Right renal pelvis (tissue), 4 donors: ENCODE data around the gene MRPL37. TPM values are rescaled to one million over a fixed set of nuclear protein-coding genes. Genes with fewer than 3 reads are reported as not detected.
"Not testable (repeated sequence)": the region's sequence is repeated elsewhere in the genome, so short reads cannot be mapped to it uniquely, and the experiment has no call there.

Experiments
- DNase-seq, 4 donors: peaks; one replicate each; pipeline ENCODE4 v3.0.0-alpha.2; 2013; ENCODE audit warnings: low read depth in 4 of 4, low spot score in 3 of 4, missing footprints in 1 of 4
- polyA plus RNA-seq, 4 donors: library from polyadenylated mRNA; unstranded; fragments of 120-200 nt; gene quantifications; one replicate each; pipeline ENCODE4 v1.2.1, GENCODE V29; 2013; ENCODE audit not compliant: insufficient read length in 4 of 4

The MRPL37 gene
- polyA plus RNA-seq, 4 donors = 81.5 to 89.8 (median 83.7) TPM

DNA sequence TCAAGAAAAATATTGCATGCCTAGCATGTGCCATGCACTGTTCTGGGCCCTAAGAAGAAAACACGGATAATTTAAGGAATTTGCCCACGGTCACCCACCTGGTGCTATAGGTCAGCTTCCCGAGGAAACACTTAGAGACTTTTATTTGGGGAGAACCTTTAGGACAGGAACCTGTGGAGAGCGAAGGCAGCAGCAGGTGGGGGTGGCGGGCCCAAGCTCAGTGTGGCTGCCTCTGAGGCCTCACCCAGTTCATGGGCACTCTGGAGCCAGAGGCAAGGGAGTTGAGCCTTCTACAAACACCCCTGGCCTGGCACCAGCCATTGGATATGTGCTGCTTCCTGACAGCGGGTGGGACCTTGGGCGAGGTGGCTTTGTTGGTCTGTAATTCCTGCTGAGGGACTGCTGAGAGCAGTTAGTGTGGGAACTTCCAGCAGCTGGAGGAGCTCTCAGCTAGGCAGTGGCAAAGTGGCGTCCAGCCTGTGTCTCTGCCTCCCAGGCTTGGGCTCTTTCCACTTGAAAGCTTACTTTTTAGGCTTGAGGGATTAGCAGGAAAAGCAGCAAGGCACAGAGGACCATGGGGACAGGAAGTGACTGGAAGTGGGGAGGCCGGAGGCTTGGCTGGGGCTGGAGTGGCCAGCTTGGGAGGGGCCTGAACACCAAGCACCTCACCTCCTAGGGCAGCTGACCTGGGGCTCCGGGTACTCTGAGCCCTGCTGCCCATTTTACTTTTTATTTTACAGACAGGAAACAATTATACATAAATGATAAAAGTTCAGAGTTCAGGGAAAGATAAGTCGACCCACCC is 19.1 kb downstream of the MRPL37 start:
- no peak for DNase-seq

DNA sequence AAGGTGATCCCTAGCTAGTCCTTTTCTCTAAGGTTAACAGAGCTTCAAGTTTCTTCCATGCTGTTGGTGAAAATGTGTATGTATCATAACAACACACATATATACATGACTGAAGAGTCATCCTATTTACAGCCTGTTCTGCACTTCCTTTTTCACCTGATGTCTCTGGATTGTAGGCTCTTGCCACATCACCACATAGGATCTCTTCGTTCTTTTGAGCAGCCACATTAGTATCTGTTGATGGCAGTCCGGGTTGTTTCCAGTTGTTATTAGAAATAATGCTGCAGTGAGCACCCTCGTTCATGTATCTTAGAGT is 19.7 kb downstream of the MRPL37 start:
- no peak for DNase-seq

- DNase-seq = no peak
Observed at GRCh38 chr1:54220004-54220811, 20.2 kb downstream of the MRPL37 start.

DNA sequence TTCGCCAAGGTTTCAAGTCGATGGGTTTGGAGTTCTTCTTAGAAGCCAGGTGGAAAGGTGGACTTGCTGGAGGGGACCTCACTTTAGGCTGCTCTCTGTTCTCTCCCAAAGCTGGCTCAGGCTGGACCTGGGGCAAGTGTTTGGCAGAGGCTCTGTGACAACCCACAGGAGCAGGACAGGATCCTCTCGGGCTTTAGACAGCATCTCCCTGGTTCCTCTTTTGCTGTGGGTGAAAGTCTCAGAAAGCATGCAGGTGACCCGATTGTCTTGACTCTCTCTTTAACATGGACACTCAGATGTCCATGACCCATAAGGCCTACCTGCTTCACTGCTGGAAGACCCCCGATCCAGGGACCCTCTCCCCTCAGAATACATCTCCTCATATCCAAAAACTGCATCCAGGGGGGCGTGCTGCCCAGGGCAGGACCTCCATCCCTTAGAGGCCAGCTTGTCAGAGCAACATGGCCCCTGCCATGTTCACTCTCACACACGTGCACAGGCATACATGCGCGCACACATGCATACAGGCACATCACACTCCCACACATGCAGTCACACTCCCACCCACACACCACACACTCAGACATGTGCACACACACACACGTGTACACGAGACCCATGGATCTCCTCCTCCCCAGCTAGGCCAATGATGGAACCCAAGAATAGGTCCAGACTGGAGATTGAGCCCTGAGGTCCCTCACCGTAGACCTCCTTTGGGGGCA is 21.3 kb downstream of the MRPL37 start:
- no peak for DNase-seq

GRCh38 chr1:54221867-54222484 is 22.0 kb downstream of the MRPL37 start:
- no peak for DNase-seq

DNA sequence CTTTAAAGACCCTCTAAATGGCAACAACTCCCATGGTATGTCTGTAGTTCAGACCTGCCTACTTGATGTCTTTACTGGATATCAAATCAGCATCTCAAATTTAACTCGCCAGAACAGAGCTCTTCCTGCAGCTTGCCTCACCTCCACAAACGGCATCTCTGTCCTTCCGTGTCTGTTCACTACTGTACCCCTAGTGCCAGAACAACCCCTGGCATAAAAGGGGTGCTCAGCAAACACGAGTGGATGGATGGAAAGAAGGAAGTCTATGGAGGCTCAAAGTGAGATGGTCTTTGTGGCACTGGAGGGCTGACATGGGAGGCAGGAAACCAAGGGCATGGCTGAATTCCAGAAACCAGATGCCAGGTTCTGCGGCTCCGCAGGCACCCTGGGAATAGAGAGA is 22.7 kb downstream of the MRPL37 start:
- DNase-seq = no peak

- no peak for DNase-seq
Observed at GRCh38 chr1:54223441-54224202, 23.7 kb downstream of the MRPL37 start.

DNA sequence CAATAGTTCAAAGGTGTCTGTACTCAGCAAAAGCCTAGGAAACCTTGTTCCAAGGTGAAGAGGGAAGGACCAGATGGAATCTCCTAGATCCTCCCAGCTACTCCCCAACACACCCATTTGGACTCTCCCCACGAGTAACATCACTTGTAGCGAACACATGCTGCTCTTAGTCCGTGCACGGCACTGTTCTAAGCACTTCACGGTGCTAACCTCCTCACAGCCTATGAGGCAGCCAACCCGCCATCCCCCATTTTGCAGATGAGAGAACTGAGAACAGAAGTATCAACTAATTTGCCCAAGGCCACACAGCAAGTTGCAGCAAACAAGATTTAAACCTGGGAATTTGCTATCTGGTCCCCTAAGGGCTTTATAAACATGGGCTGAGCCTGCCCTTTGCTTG is 24.3 kb downstream of the MRPL37 start:
- no peak for DNase-seq

GRCh38 chr1:54225378-54225777 is 25.4 kb downstream of the MRPL37 start:
- DNase-seq = no peak

GRCh38 chr1:54225986-54226559 is 26.1 kb downstream of the MRPL37 start:
- no peak for DNase-seq

- no peak for DNase-seq
Observed at GRCh38 chr1:54227091-54227602, 27.2 kb downstream of the MRPL37 start.

- peak in 1 of 4 donors; percentile 26 for DNase-seq
Observed at GRCh38 chr1:54227891-54228310, 27.9 kb downstream of the MRPL37 start.

DNA sequence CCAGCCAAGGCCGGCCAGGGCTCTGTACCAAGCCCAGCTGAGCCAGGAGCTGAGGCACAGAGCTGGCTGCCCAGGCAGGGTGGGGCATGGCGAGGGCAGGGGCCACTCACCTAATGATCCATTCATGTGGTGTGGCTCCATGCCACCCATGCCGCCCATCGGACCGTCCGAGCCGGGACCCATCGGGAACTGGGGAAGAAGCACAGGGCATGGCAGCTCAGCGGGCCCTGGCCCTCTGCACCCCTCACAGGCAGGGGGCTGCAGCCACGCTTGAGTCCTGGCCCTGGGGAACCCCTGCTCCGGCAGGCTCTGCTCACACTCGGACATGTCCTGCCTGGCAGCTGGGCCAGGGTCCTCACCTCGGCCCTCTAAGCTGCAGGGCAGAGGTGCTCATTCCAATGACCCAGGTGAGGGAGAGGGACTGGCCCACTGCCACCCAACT is 28.7 kb downstream of the MRPL37 start:
- no peak for DNase-seq

GRCh38 chr1:54229281-54229891 is 29.4 kb downstream of the MRPL37 start:
- no peak for DNase-seq

DNA sequence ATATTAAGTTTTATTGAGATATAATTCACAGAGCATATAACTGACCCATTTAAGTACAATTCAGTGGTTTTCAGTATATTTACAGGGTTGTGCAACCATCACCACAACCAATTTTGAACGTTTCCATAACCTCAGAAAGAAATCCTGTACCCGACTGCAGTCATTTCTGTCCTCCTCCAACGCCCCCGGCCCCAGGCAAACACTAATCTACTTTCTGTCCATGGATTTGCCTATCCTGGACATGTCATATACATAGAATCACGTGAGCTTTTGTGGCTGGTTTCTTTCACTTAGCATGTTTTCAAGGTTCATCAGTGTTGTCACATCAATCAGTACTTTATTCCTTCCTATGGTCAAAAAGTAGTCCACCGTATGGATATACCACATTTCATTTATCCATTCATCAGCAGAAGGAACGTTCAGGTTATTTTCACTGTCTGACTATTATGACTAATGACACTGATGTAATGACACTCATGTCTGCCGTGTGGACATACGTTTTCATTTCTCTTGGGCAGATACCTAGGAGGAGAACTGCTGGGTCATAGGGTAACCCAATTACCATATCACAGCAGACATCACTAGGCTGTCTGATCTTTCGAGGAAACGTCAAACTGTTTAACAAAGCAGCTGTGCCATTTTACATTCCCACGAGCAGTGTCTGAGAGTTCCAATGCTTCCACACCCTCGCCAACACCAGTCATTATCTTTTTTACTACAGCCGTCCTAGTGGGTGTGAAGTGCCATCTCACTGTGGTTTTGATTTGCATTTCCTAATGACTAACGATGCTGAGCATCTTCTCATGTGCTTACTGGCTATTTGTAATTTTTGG is 30.8 kb downstream of the MRPL37 start:
- no peak for DNase-seq

DNA sequence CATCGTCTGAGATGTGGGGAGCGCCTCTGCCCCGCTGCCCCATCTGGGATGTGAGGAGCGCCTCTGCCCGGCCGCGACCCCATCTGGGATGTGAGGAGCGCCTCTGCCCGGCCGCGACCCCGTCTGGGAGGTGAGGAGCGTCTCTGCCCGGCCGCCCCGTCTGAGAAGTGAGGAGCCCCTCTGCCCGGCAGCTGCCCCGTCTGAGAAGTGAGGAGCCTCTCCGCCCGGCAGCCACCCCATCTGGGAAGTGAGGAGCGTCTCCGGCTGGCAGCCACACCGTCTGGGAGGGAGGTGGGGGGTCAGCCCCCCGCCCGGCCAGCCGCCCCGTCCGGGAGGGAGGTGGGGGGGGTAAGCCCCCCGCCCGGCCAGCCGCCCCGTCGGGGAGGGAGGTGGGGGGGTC is 33.2 kb downstream of the MRPL37 start:
- DNase-seq = not testable (repeated sequence)

GRCh38 chr1:54234284-54234683 is 34.3 kb downstream of the MRPL37 start:
- no peak for DNase-seq

DNA sequence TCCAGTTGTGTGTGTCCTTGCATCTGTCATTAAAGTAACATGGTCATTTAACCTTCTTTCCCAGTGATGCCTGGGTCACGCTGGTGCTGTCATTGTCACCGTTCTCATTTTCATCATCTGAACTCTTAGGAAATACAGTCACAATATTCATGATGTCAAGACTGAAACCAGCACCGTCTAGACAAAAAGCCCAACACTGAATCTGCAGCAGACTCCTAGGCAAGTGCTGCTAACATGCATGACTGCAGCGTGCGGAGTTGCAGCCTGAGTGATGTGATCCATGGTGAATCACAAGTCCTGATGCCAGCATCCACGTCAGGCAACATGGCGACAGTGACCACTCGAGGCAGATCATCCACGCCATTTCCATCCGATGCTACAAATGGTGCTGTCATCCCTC is 37.6 kb downstream of the MRPL37 start:
- no peak for DNase-seq
